ENCODE data around the gene INHBE.
A peak's percentile ranks its signal among the peaks of the same experiment; 100 is the strongest.

- peak in 5 of 6 experiments; percentile 18 to 41 (median 25) for TF ChIP-seq CTCF (IDR thresholded peaks at IDR 0.05)
- TF ChIP-seq POLR2A (IDR thresholded peaks at IDR 0.05): no peak
Measured at GRCh38 chr12:57476162-57476992, 21.3 kb downstream of the INHBE start.
